Hepatocyte (in vitro differentiated cells): Measurements from ENCODE around the gene TRA2B. TPM values are rescaled to one million over a fixed set of nuclear protein-coding genes. Genes with fewer than 3 reads are reported as not detected.

Experiments used
- DNase-seq: peaks from one replicate; pipeline ENCODE4 v3.0.0-alpha.2; 2016; ENCODE audit warnings: low spot score
- H2AFZ ChIP-seq: fragments of 200-600 bp; sonication (generic); 2 replicates; pipeline ENCODE4 v1.6.0; 2016; ENCODE audit warnings: antibody characterized with exemption, mild to moderate bottlenecking
- H3K27ac ChIP-seq: fragments of 200-600 bp; sonication (generic); 2 replicates; pipeline ENCODE4 v1.5.1; 2016; ENCODE audit warnings: mild to moderate bottlenecking
- H3K27me3 ChIP-seq: fragments of 200-600 bp; sonication (generic); 2 replicates; pipeline ENCODE4 v1.6.1; 2016
- H3K36me3 ChIP-seq: fragments of 200-600 bp; sonication (generic); replicated peaks from 2 replicates; pipeline ENCODE4 v1.5.1; 2016; ENCODE audit warnings: low read depth; ENCODE audit not compliant: insufficient read depth
- H3K4me1 ChIP-seq: fragments of 200-600 bp; sonication (generic); 2 replicates; pipeline ENCODE4 v1.5.1; 2016; ENCODE audit warnings: mild to moderate bottlenecking, moderate library complexity; ENCODE audit not compliant: insufficient read depth
- H3K4me2 ChIP-seq: fragments of 200-600 bp; sonication (generic); 2 replicates; pipeline ENCODE4 v1.6.0; 2016
- H3K4me3 ChIP-seq: fragments of 200-600 bp; sonication (generic); 2 replicates; pipeline ENCODE4 v1.5.1; 2016; ENCODE audit warnings: mild to moderate bottlenecking
- H3K79me2 ChIP-seq: fragments of 200-600 bp; sonication (generic); 2 replicates; pipeline ENCODE4 v1.6.0; 2017; ENCODE audit warnings: mild to moderate bottlenecking
- H3K9me2 ChIP-seq: fragments of 200-600 bp; sonication (generic); replicated peaks from 2 replicates; pipeline ENCODE4 v1.6.0; 2017; ENCODE audit warnings: mild to moderate bottlenecking; ENCODE audit not compliant: insufficient read depth
- H3K9me3 ChIP-seq: fragments of 200-600 bp; sonication (generic); 2 replicates; pipeline ENCODE4 v1.5.1; 2016; ENCODE audit warnings: low read depth, mild to moderate bottlenecking
- H4K20me1 ChIP-seq: fragments of 200-600 bp; sonication (generic); 2 replicates; pipeline ENCODE4 v1.6.0; 2016; ENCODE audit warnings: mild to moderate bottlenecking; ENCODE audit not compliant: insufficient read depth, poor library complexity, severe bottlenecking
- EZH2 ChIP-seq: fragments of 200-600 bp; sonication (generic); IDR thresholded peaks from 2 replicates; pipeline ENCODE4 v1.6.1; 2016; ENCODE audit warnings: antibody characterized with exemption, mild to moderate bottlenecking, borderline replicate concordance
- EZH2phosphoT487 ChIP-seq: fragments of 200-600 bp; sonication (generic); IDR thresholded peaks from one replicate; pipeline ENCODE4 v1.6.1; 2018; ENCODE audit warnings: antibody characterized with exemption, mild to moderate bottlenecking, low read depth, moderate library complexity; ENCODE audit not compliant: unreplicated experiment, severe bottlenecking
- WGBS: methylation state at CpG from one replicate; pipeline ENCODE4 v1.1.6; 2016; ENCODE audit warnings: low lambda C conversion rate; ENCODE audit errors: missing lambda C conversion rate; 5-methylcytosine and 5-hydroxymethylcytosine counted together
- polyA plus RNA-seq: library from polyadenylated mRNA; unstranded; fragments of >200 nt; fragmentation: Nextera tagmentation; extraction: Ambion mirVana; gene quantifications from 2 replicates; pipeline ENCODE4 v1.2.1, GENCODE V29; 2016
- total RNA-seq: library from RNA; depleted of rRNA; stranded (reverse); fragments of >200 nt; gene quantifications from 2 replicates; pipeline ENCODE4 v1.2.3, GENCODE V29; 2014
- TF ChIP-seq, protein P1 (sequence below): fragments of 200-600 bp; sonication (generic); IDR thresholded peaks from 2 replicates; pipeline ENCODE4 v1.5.1; 2016; ENCODE audit warnings: antibody characterized with exemption, mild to moderate bottlenecking; ENCODE audit not compliant: poor library complexity

TRA2B gene
- total and polyA plus RNA-seq, 2 experiments from 2014 or later: 93.6 to 135 TPM

DNA sequence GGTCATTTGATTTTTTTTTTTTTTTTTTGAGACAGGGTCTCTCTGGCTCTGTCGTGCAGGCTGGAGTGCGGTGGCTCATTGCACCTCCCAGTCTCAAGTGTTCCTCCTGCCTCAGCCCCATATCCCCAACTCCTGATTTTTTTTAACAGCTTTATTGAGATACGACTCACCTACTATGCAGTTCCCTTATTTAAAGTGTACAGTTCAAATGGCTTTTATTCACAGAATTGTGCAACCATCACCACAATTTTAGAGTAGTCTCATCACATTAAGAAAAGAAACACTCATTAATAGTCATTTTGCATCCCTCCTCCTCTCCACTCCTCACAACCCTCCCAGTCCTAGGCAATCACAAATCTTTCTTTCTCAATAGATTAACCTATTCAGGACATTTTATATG, 1.9 kb upstream of the TRA2B start:
- H3K9me2 ChIP-seq: no peaks in the 10 kb centered on the region
- peaks cover 24% of the 10 kb centered on the region for H4K20me1 ChIP-seq
- WGBS: 91% methylated on average over 3 of the region's 3 CpGs
- no peak overlapping the region for H3K27ac ChIP-seq
- H3K36me3 ChIP-seq: no peaks in the 10 kb centered on the region
- peaks cover 7% of the 10 kb centered on the region for H3K4me1 ChIP-seq
- no peak for DNase-seq
- no peak overlapping the region for H3K4me2 ChIP-seq
- TF ChIP-seq EZH2 (no peak), EZH2phosphoT487 (no peak)
- TF ChIP-seq, protein P1, sequence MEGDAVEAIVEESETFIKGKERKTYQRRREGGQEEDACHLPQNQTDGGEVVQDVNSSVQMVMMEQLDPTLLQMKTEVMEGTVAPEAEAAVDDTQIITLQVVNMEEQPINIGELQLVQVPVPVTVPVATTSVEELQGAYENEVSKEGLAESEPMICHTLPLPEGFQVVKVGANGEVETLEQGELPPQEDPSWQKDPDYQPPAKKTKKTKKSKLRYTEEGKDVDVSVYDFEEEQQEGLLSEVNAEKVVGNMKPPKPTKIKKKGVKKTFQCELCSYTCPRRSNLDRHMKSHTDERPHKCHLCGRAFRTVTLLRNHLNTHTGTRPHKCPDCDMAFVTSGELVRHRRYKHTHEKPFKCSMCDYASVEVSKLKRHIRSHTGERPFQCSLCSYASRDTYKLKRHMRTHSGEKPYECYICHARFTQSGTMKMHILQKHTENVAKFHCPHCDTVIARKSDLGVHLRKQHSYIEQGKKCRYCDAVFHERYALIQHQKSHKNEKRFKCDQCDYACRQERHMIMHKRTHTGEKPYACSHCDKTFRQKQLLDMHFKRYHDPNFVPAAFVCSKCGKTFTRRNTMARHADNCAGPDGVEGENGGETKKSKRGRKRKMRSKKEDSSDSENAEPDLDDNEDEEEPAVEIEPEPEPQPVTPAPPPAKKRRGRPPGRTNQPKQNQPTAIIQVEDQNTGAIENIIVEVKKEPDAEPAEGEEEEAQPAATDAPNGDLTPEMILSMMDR: no peak
- H3K79me2 ChIP-seq: peaks cover 30% of the 10 kb centered on the region
- no peak overlapping the region for H3K4me3 ChIP-seq
- no peaks in the 10 kb centered on the region for H3K27me3 ChIP-seq
- H3K9me3 ChIP-seq: no peaks in the 10 kb centered on the region
- H2AFZ ChIP-seq: no peak overlapping the region

- Histone ChIP-seq H3K27ac (peak overlapping the region; percentile 100), H3K36me3 (no peaks in the 10 kb centered on the region), H2AFZ (peak overlapping the region; percentile 23), H3K4me2 (peak overlapping the region; percentile 93), H3K4me1 (peaks cover 26% of the 10 kb centered on the region), H3K9me2 (no peaks in the 10 kb centered on the region), H3K79me2 (peaks cover 57% of the 10 kb centered on the region), H3K9me3 (no peaks in the 10 kb centered on the region), H3K27me3 (no peaks in the 10 kb centered on the region), H3K4me3 (peak overlapping the region; percentile 92), H4K20me1 (peaks cover 51% of the 10 kb centered on the region)
- peak; percentile 94 for DNase-seq
- under 1% methylated on average over 56 of the region's 56 CpGs for WGBS
- no peak for TF ChIP-seq EZH2phosphoT487
- TF ChIP-seq, protein P1: no peak
- no peak for TF ChIP-seq EZH2
These were observed 763 bp downstream of the TRA2B start for GRCh38 chr3:185936814-185937688.

DNA sequence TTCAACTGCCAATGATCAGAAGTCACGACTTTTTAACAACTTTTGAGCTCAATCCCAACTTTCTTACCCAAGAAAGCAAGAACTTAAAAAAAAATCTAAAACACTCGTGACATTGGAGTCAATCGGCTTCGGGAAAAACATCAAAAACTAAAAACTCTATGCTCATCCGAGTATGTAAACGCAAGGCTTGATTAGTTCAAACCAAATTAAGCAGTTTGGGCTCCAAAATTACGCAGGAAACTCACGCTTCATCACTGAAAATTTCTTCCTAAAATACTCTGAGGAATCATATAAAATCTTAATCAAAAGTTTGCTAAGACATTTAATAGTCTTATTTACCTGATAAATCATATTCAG, 1.6 kb downstream of the TRA2B start:
- WGBS: under 1% methylated on average over 8 of the region's 8 CpGs
- peaks cover 32% of the 10 kb centered on the region for H3K4me1 ChIP-seq
- peaks cover 59% of the 10 kb centered on the region for H4K20me1 ChIP-seq

More for the DNA sequence above, 1.6 kb downstream of the TRA2B start:
- H3K79me2 ChIP-seq: peaks cover 65% of the 10 kb centered on the region
- no peaks in the 10 kb centered on the region for H3K36me3 ChIP-seq
- H3K9me3 ChIP-seq: no peaks in the 10 kb centered on the region
- H3K9me2 ChIP-seq: no peaks in the 10 kb centered on the region
- H3K4me3 ChIP-seq: peak overlapping the region; percentile 92
- H3K27ac ChIP-seq: peak overlapping the region; percentile 100
- H3K4me2 ChIP-seq: peak overlapping the region; percentile 93
- H3K27me3 ChIP-seq: no peaks in the 10 kb centered on the region
- no peak for DNase-seq
- H2AFZ ChIP-seq: no peak overlapping the region
- TF ChIP-seq, protein P1: no peak
- TF ChIP-seq EZH2 (no peak), EZH2phosphoT487 (no peak)
